HG03039 (cell line): Measurements from ENCODE around the gene COL27A1.

ENCODE experiments used
- ATAC-seq: cut with Tn5 transposase; IDR thresholded peaks from one replicate; pipeline ENCODE4 v1.9.1; 2021; ENCODE audit warnings: mild to moderate bottlenecking, moderate library complexity; ENCODE audit not compliant: unreplicated experiment

Gene COL27A1

GRCh38 chr9:114238891-114239875 is 83.8 kb downstream of the COL27A1 start:
- no peak for ATAC-seq

GRCh38 chr9:114240216-114240615 is 84.9 kb downstream of the COL27A1 start:
- no peak for ATAC-seq

GRCh38 chr9:114240647-114241558 is 85.6 kb downstream of the COL27A1 start:
- ATAC-seq, result no peak

- ATAC-seq, result no peak
These were observed 87.5 kb downstream of the COL27A1 start for GRCh38 chr9:114242837-114243236.

GRCh38 chr9:114243240-114243639 is 87.9 kb downstream of the COL27A1 start:
- ATAC-seq, result no peak

- no peak for ATAC-seq
These were observed 89.2 kb downstream of the COL27A1 start for GRCh38 chr9:114244570-114244969.

DNA sequence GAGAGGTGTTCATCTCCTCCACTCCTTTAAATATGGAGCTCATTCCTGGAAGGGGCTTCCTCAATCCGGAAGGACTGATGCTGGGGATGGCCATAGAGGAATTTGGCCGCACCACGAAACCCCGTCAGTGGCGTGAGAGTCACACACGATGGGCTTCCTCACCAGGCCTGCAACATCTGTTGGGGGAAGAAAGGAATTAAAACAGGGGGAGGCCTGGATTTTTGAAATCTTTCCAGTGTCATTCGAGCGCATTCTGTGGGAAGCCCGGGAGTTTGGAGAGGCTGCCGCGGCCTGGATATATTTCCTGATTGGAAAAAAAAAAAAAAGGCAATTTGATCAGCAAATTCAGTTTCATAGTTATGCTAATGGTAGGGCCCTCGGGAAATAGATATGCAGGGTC is 91.2 kb downstream of the COL27A1 start:
- ATAC-seq, result no peak

- no peak for ATAC-seq
These were observed 91.7 kb downstream of the COL27A1 start for GRCh38 chr9:114247077-114247476.

DNA sequence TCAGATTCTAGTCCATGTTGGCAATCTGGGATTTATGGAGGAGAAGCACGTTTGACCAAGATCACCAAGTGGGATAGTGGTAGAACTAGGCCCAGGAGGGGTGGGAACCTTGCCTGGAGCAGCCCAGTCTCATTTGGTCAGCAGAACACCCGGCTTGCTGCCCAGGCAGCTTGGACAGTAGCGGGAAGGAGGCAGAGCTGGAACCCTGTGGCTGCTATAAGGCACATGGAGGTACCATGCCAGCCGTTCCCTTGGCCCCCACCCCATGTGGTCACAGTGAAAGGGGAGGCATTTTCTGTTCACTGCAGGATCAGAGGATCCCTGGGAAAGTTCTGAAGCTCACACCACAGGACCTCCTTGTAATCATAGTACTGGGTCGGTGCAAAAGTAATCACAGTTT is 92.2 kb downstream of the COL27A1 start:
- ATAC-seq, result no peak

DNA sequence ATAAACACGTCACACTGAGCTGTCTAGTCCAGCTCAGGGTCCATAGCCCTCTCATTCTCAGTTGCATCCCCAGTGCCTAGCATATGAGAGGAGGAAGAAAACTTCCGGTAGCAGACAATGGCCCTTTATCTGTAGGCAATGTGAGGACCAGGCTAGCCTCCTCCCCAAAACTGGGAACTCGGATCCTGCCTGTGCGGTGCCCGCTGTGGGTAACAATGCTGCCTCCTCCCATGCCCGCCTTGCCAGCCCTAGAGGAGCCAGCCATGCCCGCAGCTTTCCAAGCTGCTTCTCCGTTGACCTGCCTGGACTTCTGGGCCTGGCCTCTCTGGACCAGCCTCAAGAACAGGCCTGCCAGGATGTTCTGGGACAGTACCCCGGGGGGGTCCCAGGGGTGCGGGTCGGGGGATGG is 93.0 kb downstream of the COL27A1 start:
- ATAC-seq, result no peak

DNA sequence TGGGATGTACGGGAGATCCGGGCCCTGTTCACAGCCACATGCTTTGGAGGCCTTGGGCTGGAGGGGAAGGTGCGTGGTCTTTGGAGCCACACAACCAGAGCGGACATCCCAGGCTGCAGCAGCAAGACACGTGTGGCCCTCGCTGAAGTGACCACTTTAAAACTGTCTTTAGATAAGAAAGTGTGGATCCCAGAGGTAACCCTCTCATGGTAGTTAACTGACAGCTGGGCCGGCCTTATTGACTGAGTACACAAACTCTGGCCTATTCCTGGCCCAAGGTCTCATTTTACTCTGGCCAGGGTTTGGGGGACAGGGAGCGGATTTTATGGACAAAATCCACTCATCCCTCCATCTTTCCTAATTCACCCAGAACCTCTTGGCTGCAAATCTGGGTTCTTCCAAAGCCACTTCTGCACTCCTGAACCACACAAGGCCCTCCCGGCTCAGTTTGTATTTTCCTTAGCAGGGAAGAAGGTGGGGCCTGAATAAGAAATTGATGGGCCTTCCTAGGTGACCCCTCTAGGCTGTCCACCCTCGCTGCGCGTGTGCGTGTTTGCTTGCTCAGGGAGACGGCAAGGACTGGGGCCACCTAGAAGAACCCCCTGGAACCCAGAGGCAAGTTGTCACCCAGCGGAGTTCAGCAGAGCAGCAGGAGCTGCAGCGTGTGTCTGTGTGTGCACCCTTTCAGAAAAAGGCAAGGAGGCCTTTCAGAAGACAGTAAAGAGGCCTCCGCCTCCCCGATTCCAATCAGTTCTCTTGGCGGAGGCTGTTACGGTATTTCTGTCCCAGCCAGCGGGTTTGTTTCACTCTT is 94.3 kb downstream of the COL27A1 start:
- ATAC-seq, result no peak

- no peak for ATAC-seq
These were observed 94.9 kb downstream of the COL27A1 start for GRCh38 chr9:114250235-114250568.

- ATAC-seq, result no peak
These were observed 95.3 kb downstream of the COL27A1 start for GRCh38 chr9:114250648-114251047.

DNA sequence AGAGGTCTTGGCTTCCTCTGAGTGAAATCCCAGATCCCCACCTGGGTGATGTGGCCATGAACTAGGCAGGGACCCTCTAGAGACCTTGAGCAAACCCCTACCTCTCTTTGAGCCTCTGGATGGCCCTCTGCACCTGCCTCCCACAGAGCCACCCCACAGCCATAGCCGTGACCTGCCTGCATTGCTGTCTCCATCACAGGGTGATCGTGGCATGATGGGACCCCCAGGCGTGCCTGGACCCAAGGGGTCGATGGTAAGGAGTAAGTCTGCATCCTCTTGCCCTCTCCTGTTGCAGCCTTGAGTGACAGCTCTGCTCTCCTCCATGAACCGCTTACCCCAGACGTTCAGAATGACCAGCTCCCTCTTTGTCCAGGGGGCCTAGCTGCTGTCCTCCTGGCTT is 97.1 kb downstream of the COL27A1 start:
- no peak for ATAC-seq

DNA sequence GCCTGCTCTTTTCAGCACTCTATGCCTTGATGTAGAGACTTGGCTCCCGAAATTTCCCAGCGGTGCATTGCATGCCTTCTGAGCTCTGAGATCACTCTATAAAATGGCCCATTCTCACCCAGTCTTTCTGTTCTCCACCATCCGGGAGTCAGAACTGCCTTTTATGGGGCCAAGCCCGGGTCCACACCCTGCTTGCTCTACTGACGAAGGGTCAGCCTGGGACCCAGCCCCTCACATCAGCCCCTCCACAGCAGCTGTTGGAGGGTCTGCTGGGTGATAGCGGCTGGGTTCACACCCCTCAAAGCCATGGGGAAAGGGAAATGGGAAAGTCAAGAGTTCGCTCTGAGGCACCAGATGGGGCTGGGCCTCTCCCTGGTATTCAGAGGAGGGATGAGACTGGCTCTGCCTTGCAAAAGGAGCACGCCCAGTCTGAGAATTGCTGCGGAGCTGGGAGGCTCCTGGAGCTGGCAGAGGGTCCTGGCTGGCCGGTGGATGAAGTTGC is 101.5 kb downstream of the COL27A1 start:
- ATAC-seq, result no peak

DNA sequence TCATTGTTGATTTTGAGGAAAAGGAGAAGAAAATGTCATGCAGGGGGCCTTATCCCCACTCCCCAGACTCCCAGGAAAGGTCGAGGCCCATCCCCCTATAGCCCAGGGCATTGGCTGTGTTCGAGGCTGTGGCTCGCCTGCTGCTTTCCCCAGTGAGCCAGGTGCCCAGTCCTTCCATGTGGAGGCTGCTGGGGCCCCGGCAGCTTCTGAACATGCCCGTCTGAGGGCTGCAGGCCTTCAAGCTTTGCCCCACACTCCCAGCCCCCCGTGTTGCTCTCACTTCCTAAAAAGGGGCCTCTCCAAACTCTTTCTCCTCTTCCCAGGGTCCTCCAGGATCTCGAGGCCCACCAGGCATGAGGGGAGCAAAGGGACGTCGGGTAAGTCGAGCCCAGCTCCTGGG is 102.9 kb downstream of the COL27A1 start:
- ATAC-seq, result no peak

DNA sequence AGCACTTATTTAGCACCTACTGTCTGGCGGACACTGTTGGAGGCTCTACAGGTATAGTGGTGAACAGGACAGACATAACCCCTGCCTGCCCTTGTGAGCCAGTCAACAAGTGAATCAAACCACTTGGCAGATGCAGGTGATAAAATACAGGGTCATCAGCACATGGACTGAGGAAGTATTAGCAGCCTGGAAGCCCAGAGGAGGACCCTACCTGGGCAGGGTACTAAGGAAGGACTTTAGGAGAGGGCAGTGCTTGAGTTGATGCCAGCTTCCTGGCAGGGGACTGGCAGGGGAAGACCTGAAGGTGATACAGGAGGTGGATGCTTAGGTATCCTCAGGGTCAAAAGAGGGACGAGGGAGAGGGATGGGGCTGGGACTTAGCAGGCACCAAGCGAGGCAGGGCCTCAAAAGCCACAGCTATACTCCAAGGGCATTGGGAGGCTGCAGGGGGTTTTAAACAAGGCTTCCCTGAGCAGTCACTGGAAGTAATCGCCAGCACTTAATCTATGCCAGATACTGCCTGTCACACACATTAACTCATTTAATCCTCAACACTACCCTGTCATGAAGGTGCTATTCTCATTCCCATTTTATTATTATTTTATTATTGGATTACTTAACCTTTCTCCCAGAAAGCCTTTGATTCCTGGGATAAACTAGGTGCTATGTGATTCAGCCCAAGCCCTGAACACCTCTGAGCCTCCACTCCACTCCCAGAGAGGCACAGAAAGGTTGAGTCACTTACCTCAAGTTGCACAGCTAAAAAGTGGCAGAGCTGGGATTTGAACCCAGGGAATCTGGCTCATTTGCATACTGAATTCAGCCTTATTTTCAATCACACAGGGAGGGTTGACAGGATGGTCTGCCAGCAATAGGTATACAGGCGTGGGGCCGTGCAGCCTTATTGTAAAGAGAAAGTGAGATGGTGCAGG is 103.8 kb downstream of the COL27A1 start:
- no peak for ATAC-seq

DNA sequence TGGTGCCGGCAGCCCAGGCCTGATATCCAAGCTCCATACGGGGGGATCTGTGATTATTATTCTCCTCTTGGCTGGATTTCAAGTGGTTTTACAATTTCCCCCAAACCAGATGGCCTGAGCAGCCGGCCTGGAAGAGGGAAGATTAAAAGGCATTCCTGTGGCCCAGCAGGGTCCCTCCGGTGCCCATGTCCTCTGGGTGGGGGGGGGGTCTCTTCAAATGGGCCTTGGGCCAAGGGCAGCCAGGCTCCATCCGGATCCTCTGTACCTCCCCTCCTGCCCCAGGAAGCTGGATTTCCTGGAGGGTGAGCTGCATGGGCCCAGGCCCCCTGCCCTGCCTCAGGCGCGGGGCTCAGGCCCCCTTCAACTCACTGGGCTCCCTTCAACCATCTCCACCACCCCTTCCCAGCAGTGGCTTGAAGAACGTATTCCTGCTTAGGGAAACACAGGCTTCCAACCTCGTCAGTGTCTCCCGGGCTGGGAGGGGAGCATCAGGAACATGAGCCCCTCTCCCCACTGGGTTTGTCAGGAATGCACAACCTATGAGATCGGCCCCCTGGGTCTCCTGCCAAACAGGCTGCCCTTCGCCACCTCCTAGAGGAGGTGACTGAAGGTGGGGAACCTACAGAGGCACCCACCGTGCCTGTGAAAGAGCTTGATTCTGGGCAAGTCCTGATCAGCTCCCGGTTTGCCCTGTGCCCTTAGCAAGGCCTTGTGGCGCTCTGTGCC is 104.6 kb downstream of the COL27A1 start:
- ATAC-seq, result no peak

GRCh38 chr9:114261026-114261425 is 105.7 kb downstream of the COL27A1 start:
- no peak for ATAC-seq
